ENCODE results near the gene TTLL8.

Gene TTLL8

GRCh38 chr22:50046481-50047245, 11.4 kb downstream of the TTLL8 start:
- H3K9me3 ChIP-seq (ENCODE audit: insufficient read depth, low read depth, low read length), result no peaks in the 10 kb centered on the region
- H3K4me3 ChIP-seq (ENCODE audit: low read length), result no peak overlapping the region
- H3K4me1 ChIP-seq (ENCODE audit: insufficient read depth, low read length), result no peaks in the 10 kb centered on the region
- 92% methylated on average over 27 of the region's 27 CpGs for WGBS
- H3K9ac ChIP-seq (ENCODE audit: low read depth, low read length), result no peak overlapping the region
- no peaks in the 10 kb centered on the region for H3K36me3 ChIP-seq (ENCODE audit: insufficient read depth, low read length)
- no peak overlapping the region for H3K27ac ChIP-seq (ENCODE audit: low read depth, low read length)
- no peaks in the 10 kb centered on the region for H3K27me3 ChIP-seq (ENCODE audit: insufficient read depth, low read length)

- 0 out of 2 replicates have a peak, but pooled peaks cover 3% of the 10 kb centered on the region for H3K27me3 ChIP-seq (ENCODE audit: insufficient read depth, low read length)
- no peak overlapping the region for H3K9ac ChIP-seq (ENCODE audit: low read depth, low read length)
- H3K4me1 ChIP-seq (ENCODE audit: insufficient read depth, low read length), result no peaks in the 10 kb centered on the region
- no peak overlapping the region for H3K27ac ChIP-seq (ENCODE audit: low read depth, low read length)
- 87% methylated on average over 19 of the region's 19 CpGs for WGBS
- H3K36me3 ChIP-seq (ENCODE audit: insufficient read depth, low read length), result no peaks in the 10 kb centered on the region
- H3K4me3 ChIP-seq (ENCODE audit: low read length), result no peak overlapping the region
- no peaks in the 10 kb centered on the region for H3K9me3 ChIP-seq (ENCODE audit: insufficient read depth, low read depth, low read length)
Observed at GRCh38 chr22:50046019-50046415, 12.1 kb downstream of the TTLL8 start.

GRCh38 chr22:50045211-50046018, 12.7 kb downstream of the TTLL8 start:
- 0 out of 2 replicates have a peak, but pooled peaks cover 3% of the 10 kb centered on the region for H3K27me3 ChIP-seq (ENCODE audit: insufficient read depth, low read length)
- H3K4me1 ChIP-seq (ENCODE audit: insufficient read depth, low read length), result no peaks in the 10 kb centered on the region
- no peaks in the 10 kb centered on the region for H3K9me3 ChIP-seq (ENCODE audit: insufficient read depth, low read depth, low read length)
- no peaks in the 10 kb centered on the region for H3K36me3 ChIP-seq (ENCODE audit: insufficient read depth, low read length)
- no peak overlapping the region for H3K27ac ChIP-seq (ENCODE audit: low read depth, low read length)
- 92% methylated on average over 35 of the region's 35 CpGs for WGBS
- no peak overlapping the region for H3K9ac ChIP-seq (ENCODE audit: low read depth, low read length)
- no peak overlapping the region for H3K4me3 ChIP-seq (ENCODE audit: low read length)

GRCh38 chr22:50044485-50045118, 13.5 kb downstream of the TTLL8 start:
- H3K27me3 ChIP-seq (ENCODE audit: insufficient read depth, low read length), result 0 out of 2 replicates have a peak, but pooled peaks cover 3% of the 10 kb centered on the region

GRCh38 chr22:50041361-50042065, 16.6 kb downstream of the TTLL8 start:
- no peaks in the 10 kb centered on the region for H3K36me3 ChIP-seq (ENCODE audit: insufficient read depth, low read length)
- no peak overlapping the region for H3K9ac ChIP-seq (ENCODE audit: low read depth, low read length)
- H3K27ac ChIP-seq (ENCODE audit: low read depth, low read length), result no peak overlapping the region
- H3K27me3 ChIP-seq (ENCODE audit: insufficient read depth, low read length), result 0 out of 2 replicates have a peak, but pooled peaks cover 3% of the 10 kb centered on the region
- no peaks in the 10 kb centered on the region for H3K4me1 ChIP-seq (ENCODE audit: insufficient read depth, low read length)
- 89% methylated on average over 17 of the region's 17 CpGs for WGBS
- H3K4me3 ChIP-seq (ENCODE audit: low read length), result no peak overlapping the region
- H3K9me3 ChIP-seq (ENCODE audit: insufficient read depth, low read depth, low read length), result no peaks in the 10 kb centered on the region

More at GRCh38 chr22:50044485-50045118, 13.5 kb downstream of the TTLL8 start:
- no peaks in the 10 kb centered on the region for H3K4me1 ChIP-seq (ENCODE audit: insufficient read depth, low read length)
- no peaks in the 10 kb centered on the region for H3K9me3 ChIP-seq (ENCODE audit: insufficient read depth, low read depth, low read length)
- no peak overlapping the region for H3K9ac ChIP-seq (ENCODE audit: low read depth, low read length)
- no peaks in the 10 kb centered on the region for H3K36me3 ChIP-seq (ENCODE audit: insufficient read depth, low read length)
- no peak overlapping the region for H3K27ac ChIP-seq (ENCODE audit: low read depth, low read length)
- 91% methylated on average over 30 of the region's 30 CpGs for WGBS
- H3K4me3 ChIP-seq (ENCODE audit: low read length), result no peak overlapping the region

- no peaks in the 10 kb centered on the region for H3K9me3 ChIP-seq (ENCODE audit: insufficient read depth, low read depth, low read length)
- no peak overlapping the region for H3K4me3 ChIP-seq (ENCODE audit: low read length)
- H3K27ac ChIP-seq (ENCODE audit: low read depth, low read length), result no peak overlapping the region
- 0 out of 2 replicates have a peak, but pooled peaks cover 3% of the 10 kb centered on the region for H3K27me3 ChIP-seq (ENCODE audit: insufficient read depth, low read length)
- H3K9ac ChIP-seq (ENCODE audit: low read depth, low read length), result no peak overlapping the region
- H3K4me1 ChIP-seq (ENCODE audit: insufficient read depth, low read length), result no peaks in the 10 kb centered on the region
- 93% methylated on average over 7 of the region's 7 CpGs for WGBS
- H3K36me3 ChIP-seq (ENCODE audit: insufficient read depth, low read length), result no peaks in the 10 kb centered on the region
Observed at GRCh38 chr22:50040717-50041116, 17.4 kb downstream of the TTLL8 start.

- no peaks in the 10 kb centered on the region for H3K36me3 ChIP-seq (ENCODE audit: insufficient read depth, low read length)
- 93% methylated on average over 29 of the region's 29 CpGs for WGBS
- H3K9me3 ChIP-seq (ENCODE audit: insufficient read depth, low read depth, low read length), result no peaks in the 10 kb centered on the region
- H3K9ac ChIP-seq (ENCODE audit: low read depth, low read length), result no peak overlapping the region
- no peaks in the 10 kb centered on the region for H3K4me1 ChIP-seq (ENCODE audit: insufficient read depth, low read length)
- H3K27ac ChIP-seq (ENCODE audit: low read depth, low read length), result no peak overlapping the region
- 0 out of 2 replicates have a peak, but pooled peaks cover 3% of the 10 kb centered on the region for H3K27me3 ChIP-seq (ENCODE audit: insufficient read depth, low read length)
- H3K4me3 ChIP-seq (ENCODE audit: low read length), result no peak overlapping the region
Observed at GRCh38 chr22:50039669-50040443, 18.2 kb downstream of the TTLL8 start.

- no peaks in the 10 kb centered on the region for H3K4me1 ChIP-seq (ENCODE audit: insufficient read depth, low read length)
- 93% methylated on average over 23 of the region's 23 CpGs for WGBS
Observed at GRCh38 chr22:50035976-50036724, 21.9 kb downstream of the TTLL8 start.

GRCh38 chr22:50035131-50035881, 22.8 kb downstream of the TTLL8 start:
- Histone ChIP-seq H3K27ac (ENCODE audit: low read depth, low read length) (no peak overlapping the region), H3K36me3 (ENCODE audit: insufficient read depth, low read length) (no peaks in the 10 kb centered on the region), H3K4me3 (ENCODE audit: low read length) (no peak overlapping the region), H3K27me3 (ENCODE audit: insufficient read depth, low read length) (peaks cover 9% of the 10 kb centered on the region; the same call in 1 of the 2 replicates), H3K9me3 (ENCODE audit: insufficient read depth, low read depth, low read length) (no peaks in the 10 kb centered on the region), H3K4me1 (ENCODE audit: insufficient read depth, low read length) (no peaks in the 10 kb centered on the region), H3K9ac (ENCODE audit: low read depth, low read length) (no peak overlapping the region)
- 88% methylated on average over 24 of the region's 24 CpGs for WGBS

More at GRCh38 chr22:50035976-50036724, 21.9 kb downstream of the TTLL8 start:
- no peak overlapping the region for H3K4me3 ChIP-seq (ENCODE audit: low read length)
- H3K9me3 ChIP-seq (ENCODE audit: insufficient read depth, low read depth, low read length), result no peaks in the 10 kb centered on the region
- H3K9ac ChIP-seq (ENCODE audit: low read depth, low read length), result no peak overlapping the region
- H3K27ac ChIP-seq (ENCODE audit: low read depth, low read length), result no peak overlapping the region
- H3K27me3 ChIP-seq (ENCODE audit: insufficient read depth, low read length), result peaks cover under 1% of the 10 kb centered on the region; the same call in 1 of the 2 replicates
- no peaks in the 10 kb centered on the region for H3K36me3 ChIP-seq (ENCODE audit: insufficient read depth, low read length)
